Heart right ventricle (tissue), 16 donors: ENCODE results near the gene SPATA33. TPM values are rescaled to one million over a fixed set of nuclear protein-coding genes. Genes with fewer than 3 reads are reported as not detected.

ENCODE experiments used
- ATAC-seq, 8 donors: fragments of 200-7000 bp; cut with Tn5 transposase; one replicate each; pipeline ENCODE4 v1.9.1; 2020; ENCODE audit warnings: mild to moderate bottlenecking in 8 of 8, moderate library complexity in 8 of 8, moderate number of reproducible peaks in 1 of 8
- DNase-seq, 2 donors: peaks; one replicate each; pipeline ENCODE4 v3.0.0-alpha.2; 2020
- H3K27ac ChIP-seq, 10 donors: fragments of 200-600 bp; sonication (generic) in 2 of 10; one replicate each; pipeline versions ENCODE4 v1.5.0 to v1.8.0; 2020 to 2022; ENCODE audit warnings: mild to moderate bottlenecking in 3 of 10
- H3K27me3 ChIP-seq, 7 donors: fragments of 200-600 bp; one replicate each; pipeline ENCODE4 v1.8.0; 2021 to 2022; ENCODE audit warnings: mild to moderate bottlenecking in 2 of 7
- H3K36me3 ChIP-seq, 9 donors: fragments of 200-600 bp; sonication (generic) in 1 of 9; one replicate each; pipeline versions ENCODE4 v1.5.0 to v1.8.0; 2020 to 2022; ENCODE audit warnings: mild to moderate bottlenecking in 2 of 9
- H3K4me1 ChIP-seq, 9 donors: fragments of 200-600 bp; sonication (generic) in 1 of 9; one replicate each; pipeline versions ENCODE4 v1.5.0 to v1.8.0; 2020 to 2022; ENCODE audit warnings: mild to moderate bottlenecking in 4 of 9
- H3K4me3 ChIP-seq, 10 donors: fragments of 200-600 bp; sonication (generic) in 2 of 10; one replicate each; pipeline versions ENCODE4 v1.5.0 to v1.8.0; 2020 to 2022; ENCODE audit warnings: mild to moderate bottlenecking in 7 of 10, moderate library complexity in 2 of 10
- H3K9me3 ChIP-seq, 11 donors: fragments of 200-600 bp in 10 of 11; sonication (generic) in 2 of 11; one replicate each; pipeline versions ENCODE4 v1.5.0 to v1.8.0; 2013 to 2022; ENCODE audit warnings: mild to moderate bottlenecking in 2 of 11, control low read depth in 1 of 11, moderate library complexity in 1 of 11
- CTCF ChIP-seq, 9 donors: fragments of 200-600 bp; sonication (generic) in 2 of 9; IDR thresholded peaks; one replicate each; pipeline versions ENCODE4 v1.5.0 to v1.8.0; 2021 to 2022; ENCODE audit warnings: antibody characterized with exemption in 9 of 9, mild to moderate bottlenecking in 5 of 9, moderate library complexity in 1 of 9
- WGBS, 2 donors: extraction: QIAGEN DNeasy Blood & Tissue Kit; methylation state at CpG; one replicate each; pipeline ENCODE4 v1.1.7; 2013; ENCODE audit warnings: inconsistent platforms in 1 of 2; 5-methylcytosine and 5-hydroxymethylcytosine counted together
- intact Hi-C, 10 donors: fragments of 100-400 bp; cut with DNase I; formaldehyde crosslinking; loops; one replicate each; pipeline versions ENCODE4 v1.11.1 to v1.14.2; 2022
- polyA plus RNA-seq, 2 donors: library from polyadenylated mRNA; stranded (reverse); fragments of 200-250 nt; gene quantifications; one replicate each; pipeline ENCODE4 v1.2.3, GENCODE V29; 2013
- total RNA-seq, 10 donors: library from RNA; stranded (reverse); fragmentation: NEBNext Ultra II Directional in 3 of 10; extraction: Animal tissue kit (Norgen Biotek cat#: 25700) in 3 of 10; gene quantifications; one replicate each; pipeline versions ENCODE4 v1.2.1 to v1.2.4, GENCODE V29; 2021 to 2023
- donor health status: Arrhythmogenic right ventricular cardiomyopathy.
- donor health status: ischemic (EF 13 %, LVEDD 7.1; RV severe dilation, severe dysfunction).
- donor health status: healthy with polysubstance abuse.
- donor health status: DM: no; HTN: yes; CAD: no.
- donor health status: DM: no; HTN: no; CAD: no.
- donor health status: ischemic (EF 25% LVEDD 6.9; RV normal size, moderate dysfunction).
- donor health status: ischemic (EF 25% LVEDD 5.7; RV mildly dilated, moderate dysfunction).
- donor health status: healthy.
- donor health status: DM: yes; HTN: yes; CAD: no.
- donor health status: Ischemic cardiomyopathy.
- donor health status: ischemic (EF 35%, LVEDD 5.7; RV mildly dilated, moderate dysfunction).
- donor health status: nonischemic (EF 11% LVEDD 7.7; RV severe dilation, severe dysfunction).
- donor health status: DM: yes; HTN: yes; CAD: no.
- donor health status: PGD.
- donor health status: ischemic (EF 29% LVEDD 5.4; RV normal size, mild dysfunction).
- donor health status: nonischemic (EF 23%, LVEDD 6.1; RV moderate dilation, normal function).

SPATA33 gene
- total and polyA plus RNA-seq, 12 donors, result 0.76 to 4.6 (median 2.6) TPM

DNA sequence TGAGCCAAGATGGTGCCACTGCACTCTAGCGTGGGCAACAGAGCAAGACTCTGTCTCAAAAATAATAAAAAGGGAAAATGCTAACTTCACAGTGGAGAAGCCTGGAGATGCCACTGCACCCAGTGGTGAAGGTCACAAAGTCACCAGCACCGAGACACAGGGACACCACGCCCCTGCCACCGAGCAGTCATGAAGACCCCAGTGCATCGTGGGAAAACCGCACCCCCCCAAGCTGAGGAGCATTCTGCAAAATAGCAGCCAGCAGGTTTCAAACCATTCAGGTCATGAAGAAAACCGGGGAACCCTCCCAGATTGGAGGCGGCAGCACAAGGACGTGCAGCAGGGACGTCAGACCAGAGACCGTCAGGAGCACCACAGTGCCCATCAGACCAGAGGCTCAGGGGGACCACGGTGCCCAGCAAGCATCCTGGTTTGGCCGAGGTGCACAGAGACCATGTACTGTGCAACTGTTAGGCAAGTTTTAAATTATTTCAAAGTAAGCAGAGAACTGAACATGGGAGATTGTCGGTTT is 13.8 kb upstream of the SPATA33 start:
- Histone ChIP-seq H3K9me3 (no peaks in the 10 kb centered on the region), H3K4me3 (no peak overlapping the region), H3K4me1 (peaks cover 0 to 22% (median 10%) of the 10 kb centered on the region in 9 donors), H3K27ac (no peak overlapping the region), H3K27me3 (no peaks in the 10 kb centered on the region), H3K36me3 (peaks cover 0 to 42% (median 32%) of the 10 kb centered on the region in 9 donors)
- no peak for ATAC-seq
- TF ChIP-seq CTCF (IDR thresholded peaks at IDR 0.05), result no peak
- intact Hi-C loops, result loop anchor here in 7 of 10 donors (5.0 to 10.0 kb wide), 5 partner anchors 67 to 309 kb away; partner anchors contain the start of gene CPNE7 (in 4 of the 7)
- no peak for DNase-seq
- 72 to 75% methylated on average over 14 of the region's 14 CpGs for WGBS, 2 donors

DNA sequence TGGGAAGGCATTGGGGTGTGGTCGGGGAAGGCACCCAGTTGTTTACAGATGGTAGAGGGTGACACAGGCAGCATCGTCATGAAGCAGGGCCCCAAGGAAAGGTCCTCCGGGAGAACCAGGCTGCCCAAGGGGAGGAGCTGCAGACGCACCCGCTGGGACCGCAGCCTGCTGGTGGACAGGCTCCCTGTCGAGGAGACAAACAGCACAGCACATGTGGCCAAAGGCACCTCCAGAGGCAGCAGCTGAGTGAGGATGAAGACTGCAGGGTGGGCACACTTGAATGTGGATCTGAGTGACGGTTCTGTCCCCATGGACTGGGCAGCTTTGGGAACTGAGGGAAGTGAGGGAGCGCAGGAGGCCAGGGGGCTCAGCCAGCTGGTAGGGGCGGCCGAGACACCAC is 12.5 kb upstream of the SPATA33 start:
- peaks cover 0 to 55% (median 36%) of the 10 kb centered on the region in 9 donors for H3K36me3 ChIP-seq
- H3K27me3 ChIP-seq, result no peaks in the 10 kb centered on the region
- H3K4me3 ChIP-seq, result no peak overlapping the region
- H3K27ac ChIP-seq, result no peak overlapping the region
- no peak for TF ChIP-seq CTCF (IDR thresholded peaks at IDR 0.05)
- DNase-seq (no peak), ATAC-seq (no peak)
- WGBS, 2 donors, result 80 to 86% methylated on average over 11 of the region's 11 CpGs
- intact Hi-C loops, result loop anchor here in 5 of 10 donors (10.0 kb wide), 2 partner anchors 70 to 310 kb away; partner anchors contain the start of gene CPNE7 (in 3 of the 5)
- no peaks in the 10 kb centered on the region for H3K9me3 ChIP-seq
- H3K4me1 ChIP-seq, result peaks cover 0 to 22% (median 10%) of the 10 kb centered on the region in 9 donors

GRCh38 chr16:89646270-89646669 is 11.4 kb upstream of the SPATA33 start:
- WGBS, 2 donors, result 96% methylated on average over 22 of the region's 22 CpGs
- ATAC-seq (no peak), DNase-seq (no peak)
- no peak overlapping the region for H3K27ac ChIP-seq
- H3K36me3 ChIP-seq, result peaks cover 0 to 66% (median 40%) of the 10 kb centered on the region in 9 donors
- TF ChIP-seq CTCF (IDR thresholded peaks at IDR 0.05), result no peak
- H3K27me3 ChIP-seq, result no peaks in the 10 kb centered on the region
- H3K9me3 ChIP-seq, result no peaks in the 10 kb centered on the region
- intact Hi-C loops, result loop anchor here in 5 of 10 donors (10.0 kb wide), 2 partner anchors 71 to 311 kb away; partner anchors contain the start of gene CPNE7 (in 3 of the 5)
- H3K4me3 ChIP-seq, result no peak overlapping the region
- peaks cover 0 to 14% (median 6%) of the 10 kb centered on the region in 9 donors for H3K4me1 ChIP-seq

GRCh38 chr16:89646906-89647305 is 10.7 kb upstream of the SPATA33 start:
- Histone ChIP-seq H3K4me3 (no peak overlapping the region), H3K27me3 (no peaks in the 10 kb centered on the region), H3K27ac (no peak overlapping the region), H3K36me3 (peaks cover 0 to 72% (median 40%) of the 10 kb centered on the region in 9 donors), H3K9me3 (no peaks in the 10 kb centered on the region), H3K4me1 (peaks cover 0 to 7% (median 0%) of the 10 kb centered on the region in 9 donors)
- 93 to 94% methylated on average over 12 of the region's 12 CpGs for WGBS, 2 donors
- no peak for DNase-seq
- intact Hi-C loops, result loop anchor here in 5 of 10 donors (10.0 kb wide), 2 partner anchors 72 to 312 kb away; partner anchors contain the start of gene CPNE7 (in 3 of the 5)
- no peak for TF ChIP-seq CTCF (IDR thresholded peaks at IDR 0.05)
- ATAC-seq, result no peak
